Measurements from ENCODE around the gene WFIKKN1. TPM values are rescaled to one million over a fixed set of nuclear protein-coding genes. Genes with fewer than 3 reads are reported as not detected.

WFIKKN1 gene
- total RNA-seq, 2 donors from 2014 or later = 7.7 to 11.6 TPM

DNA sequence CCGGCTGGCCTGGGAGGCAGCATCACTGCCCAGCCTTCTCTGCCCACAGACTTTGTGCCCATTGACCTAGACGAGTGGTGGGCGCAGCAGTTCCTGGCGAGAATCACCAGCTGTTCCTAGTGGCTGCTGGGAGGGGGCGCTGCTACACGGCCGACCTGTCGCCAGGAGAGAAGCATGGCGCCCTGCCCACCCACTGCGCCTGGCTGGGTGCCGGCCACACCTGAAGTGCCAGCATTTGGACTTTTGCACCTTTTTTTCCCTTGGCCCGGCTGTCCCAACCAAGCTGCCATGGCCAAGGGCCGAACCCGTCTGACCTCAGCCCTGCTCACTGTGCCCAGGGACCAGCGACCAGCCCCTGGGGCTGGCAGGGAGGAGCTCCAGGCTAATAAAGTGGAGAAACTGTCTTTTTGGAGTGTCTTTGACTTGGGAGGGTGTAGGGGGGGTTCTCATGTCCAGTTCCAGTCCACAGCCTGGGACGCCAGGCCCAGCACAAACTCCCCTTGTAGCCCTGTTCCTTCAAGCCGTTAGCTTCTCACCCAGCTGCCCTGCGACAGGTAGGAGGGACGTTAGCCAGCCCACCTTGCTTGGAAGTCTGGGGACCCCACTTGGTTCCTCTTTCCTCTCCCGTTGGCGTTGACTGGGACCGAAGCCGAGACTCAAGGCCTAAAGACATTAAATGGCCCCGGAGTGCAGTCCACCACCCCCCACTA is 17.4 kb downstream of the WFIKKN1 start:
- no peaks in the 10 kb centered on the region for H3K27me3 Mint-ChIP-seq (ENCODE audit: insufficient read depth)
- Histone ChIP-seq H3K27me3 (ENCODE audit: control insufficient read depth, insufficient read depth, low read length, poor library complexity, severe bottlenecking) (no peaks in the 10 kb centered on the region), H3K27ac (ENCODE audit: low read depth, low read length) (peak overlapping the region; percentile 66), H3K36me3 (ENCODE audit: control insufficient read depth, insufficient read depth, low read length) (no peaks in the 10 kb centered on the region), H3K4me1 (ENCODE audit: control insufficient read depth, insufficient read depth, low read length) (no peaks in the 10 kb centered on the region), H3K9ac (ENCODE audit: extremely low read depth, low read length, poor library complexity, severe bottlenecking) (peak overlapping the region; percentile 74), H3K9me3 (ENCODE audit: control insufficient read depth, low read length) (no peaks in the 10 kb centered on the region), H3K4me3 (ENCODE audit: low read length) (peak overlapping the region; percentile 87)
- H3K4me1 Mint-ChIP-seq = no peaks in the 10 kb centered on the region
- H3K36me3 Mint-ChIP-seq (ENCODE audit: low read depth) = no peaks in the 10 kb centered on the region
- H3K9me3 Mint-ChIP-seq = no peaks in the 10 kb centered on the region
- TF ChIP-seq, protein P1, sequence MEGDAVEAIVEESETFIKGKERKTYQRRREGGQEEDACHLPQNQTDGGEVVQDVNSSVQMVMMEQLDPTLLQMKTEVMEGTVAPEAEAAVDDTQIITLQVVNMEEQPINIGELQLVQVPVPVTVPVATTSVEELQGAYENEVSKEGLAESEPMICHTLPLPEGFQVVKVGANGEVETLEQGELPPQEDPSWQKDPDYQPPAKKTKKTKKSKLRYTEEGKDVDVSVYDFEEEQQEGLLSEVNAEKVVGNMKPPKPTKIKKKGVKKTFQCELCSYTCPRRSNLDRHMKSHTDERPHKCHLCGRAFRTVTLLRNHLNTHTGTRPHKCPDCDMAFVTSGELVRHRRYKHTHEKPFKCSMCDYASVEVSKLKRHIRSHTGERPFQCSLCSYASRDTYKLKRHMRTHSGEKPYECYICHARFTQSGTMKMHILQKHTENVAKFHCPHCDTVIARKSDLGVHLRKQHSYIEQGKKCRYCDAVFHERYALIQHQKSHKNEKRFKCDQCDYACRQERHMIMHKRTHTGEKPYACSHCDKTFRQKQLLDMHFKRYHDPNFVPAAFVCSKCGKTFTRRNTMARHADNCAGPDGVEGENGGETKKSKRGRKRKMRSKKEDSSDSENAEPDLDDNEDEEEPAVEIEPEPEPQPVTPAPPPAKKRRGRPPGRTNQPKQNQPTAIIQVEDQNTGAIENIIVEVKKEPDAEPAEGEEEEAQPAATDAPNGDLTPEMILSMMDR (conservative IDR thresholded peaks at IDR 0.05) = peak; percentile 79
- 60 to 66% methylated on average over 18 to 24 of the region's 24 CpGs for WGBS, 2 experiments (ENCODE audit: insufficient coverage in 1 of 2, insufficient read length in 1 of 2)
- peak overlapping the region; percentile 68 for H3K4me3 Mint-ChIP-seq
- peak overlapping the region; percentile 85 for H3K27ac Mint-ChIP-seq
- DNase-seq = peak; percentile 83

- Mint-ChIP-seq H3K27ac (peak within 1 kb of the TSS; percentile 85), H3K9me3 (no peaks in the 10 kb centered on the region)
These were observed 18.2 kb downstream of the WFIKKN1 start, which contains the start of gene WDR90 for GRCh38 chr16:648781-649589. TSS of gene WDR90 (plus strand) at chr16:649365. CDS start at chr16:649417, 52 bp downstream.

GRCh38 chr16:649631-650030 is 18.8 kb downstream of the WFIKKN1 start:
- Histone ChIP-seq H3K4me3 (ENCODE audit: low read length) (peak overlapping the region; percentile 87), H3K27ac (ENCODE audit: low read depth, low read length) (no peak overlapping the region), H3K9ac (ENCODE audit: extremely low read depth, low read length, poor library complexity, severe bottlenecking) (peak overlapping the region; percentile 74), H3K27me3 (ENCODE audit: control insufficient read depth, insufficient read depth, low read length, poor library complexity, severe bottlenecking) (no peaks in the 10 kb centered on the region), H3K36me3 (ENCODE audit: control insufficient read depth, insufficient read depth, low read length) (no peaks in the 10 kb centered on the region), H3K9me3 (ENCODE audit: control insufficient read depth, low read length) (no peaks in the 10 kb centered on the region), H3K4me1 (ENCODE audit: control insufficient read depth, insufficient read depth, low read length) (no peaks in the 10 kb centered on the region)
- H3K27ac Mint-ChIP-seq = no peak overlapping the region
- no peaks in the 10 kb centered on the region for H3K27me3 Mint-ChIP-seq (ENCODE audit: insufficient read depth)
- no peaks in the 10 kb centered on the region for H3K36me3 Mint-ChIP-seq (ENCODE audit: low read depth)
- 12 to 29% methylated on average over 17 to 44 of the region's 44 CpGs for WGBS, 2 experiments (ENCODE audit: insufficient coverage in 1 of 2, insufficient read length in 1 of 2)
- no peaks in the 10 kb centered on the region for H3K4me1 Mint-ChIP-seq
- no peak for DNase-seq
- no peaks in the 10 kb centered on the region for H3K9me3 Mint-ChIP-seq
- TF ChIP-seq, protein P1 (conservative IDR thresholded peaks at IDR 0.05) = no peak
- H3K4me3 Mint-ChIP-seq = peak overlapping the region; percentile 68

More at GRCh38 chr16:648781-649589, 18.2 kb downstream of the WFIKKN1 start, which contains the start of gene WDR90:
- no peaks in the 10 kb centered on the region for H3K9me3 ChIP-seq (ENCODE audit: control insufficient read depth, low read length)
- TF ChIP-seq, protein P1 (conservative IDR thresholded peaks at IDR 0.05) = no peak
- WGBS, 2 experiments (ENCODE audit: insufficient coverage in 1 of 2, insufficient read length in 1 of 2) = 3 to 4% methylated on average over 36 to 91 of the region's 91 CpGs
- H3K4me1 ChIP-seq (ENCODE audit: control insufficient read depth, insufficient read depth, low read length) = no peaks in the 10 kb centered on the region
- H3K27ac ChIP-seq (ENCODE audit: low read depth, low read length) = peak within 1 kb of the TSS; percentile 66
- Mint-ChIP-seq H3K4me3 (peak within 1 kb of the TSS; percentile 68), H3K27me3 (ENCODE audit: insufficient read depth) (no peaks in the 10 kb centered on the region), H3K36me3 (ENCODE audit: low read depth) (no peaks in the 10 kb centered on the region), H3K4me1 (no peaks in the 10 kb centered on the region)
- DNase-seq = peak; percentile 96
- peak within 1 kb of the TSS; percentile 74 for H3K9ac ChIP-seq (ENCODE audit: extremely low read depth, low read length, poor library complexity, severe bottlenecking)
- no peaks in the 10 kb centered on the region for H3K36me3 ChIP-seq (ENCODE audit: control insufficient read depth, insufficient read depth, low read length)
- peak within 1 kb of the TSS; percentile 87 for H3K4me3 ChIP-seq (ENCODE audit: low read length)
- H3K27me3 ChIP-seq (ENCODE audit: control insufficient read depth, insufficient read depth, low read length, poor library complexity, severe bottlenecking) = no peaks in the 10 kb centered on the region
